ENCODE data around the gene CCDC85A. TPM values are rescaled to one million over a fixed set of nuclear protein-coding genes. Genes with fewer than 3 reads are reported as not detected.

The CCDC85A gene
- total RNA-seq, 2 donors from 2014 or later: 0.40 to 0.42 TPM

GRCh38 chr2:56185101-56185581 lies 1.4 kb downstream of the CCDC85A start:
- DNase-seq: peak; percentile 37
- Histone ChIP-seq H3K9me3 (no peaks in the 10 kb centered on the region), H3K9ac (ENCODE audit: low read depth in 2 of 2, low read length in 2 of 2) (peak overlapping the region in 1 of 2 donors; percentile 35), H3K36me3 (no peaks in the 10 kb centered on the region), H3K27ac (no peak overlapping the region), H3K27me3 (peaks cover 34% of the 10 kb centered on the region), H3K4me3 (peak overlapping the region; percentile 57), H3K4me1 (peaks cover 3% of the 10 kb centered on the region)
- intact Hi-C loops (cut with DNase I): no loop called here
- no peak for TF ChIP-seq CTCF (IDR thresholded peaks at IDR 0.05)

- peaks cover 34% of the 10 kb centered on the region for H3K27me3 ChIP-seq
- DNase-seq: peak; percentile 38
- peak overlapping the region; percentile 57 for H3K4me3 ChIP-seq
- H3K36me3 ChIP-seq: no peaks in the 10 kb centered on the region
- intact Hi-C loops (cut with DNase I): no loop called here
- no peak overlapping the region for H3K27ac ChIP-seq
- H3K9me3 ChIP-seq: no peaks in the 10 kb centered on the region
- TF ChIP-seq CTCF (IDR thresholded peaks at IDR 0.05): no peak
- H3K4me1 ChIP-seq: peaks cover 3% of the 10 kb centered on the region
- H3K9ac ChIP-seq (ENCODE audit: low read depth in 2 of 2, low read length in 2 of 2): peak overlapping the region in 1 of 2 donors; percentile 35
Observed at GRCh38 chr2:56185582-56186046, 1.8 kb downstream of the CCDC85A start.

- Histone ChIP-seq H3K4me1 (no peaks in the 10 kb centered on the region), H3K27me3 (peaks cover 6% of the 10 kb centered on the region), H3K4me3 (no peak overlapping the region), H3K9me3 (no peaks in the 10 kb centered on the region), H3K36me3 (no peaks in the 10 kb centered on the region), H3K27ac (no peak overlapping the region), H3K9ac (ENCODE audit: low read depth in 2 of 2, low read length in 2 of 2) (no peak overlapping the region)
- no peak for TF ChIP-seq CTCF (IDR thresholded peaks at IDR 0.05)
- DNase-seq: peak; percentile 30
- intact Hi-C loops (cut with DNase I): loop anchor here (5.0 kb wide), 1 partner anchor 1326 kb away; no protein-coding TSS in a partner anchor
Observed at GRCh38 chr2:56191617-56192016, 7.8 kb downstream of the CCDC85A start.

GRCh38 chr2:56192664-56193305 lies 9.0 kb downstream of the CCDC85A start:
- Histone ChIP-seq H3K4me1 (no peaks in the 10 kb centered on the region), H3K27ac (no peak overlapping the region), H3K27me3 (peaks cover 3% of the 10 kb centered on the region), H3K9me3 (no peaks in the 10 kb centered on the region), H3K4me3 (no peak overlapping the region), H3K9ac (ENCODE audit: low read depth in 2 of 2, low read length in 2 of 2) (no peak overlapping the region), H3K36me3 (no peaks in the 10 kb centered on the region)
- TF ChIP-seq CTCF (IDR thresholded peaks at IDR 0.05): no peak
- intact Hi-C loops (cut with DNase I): loop anchor here (5.0 kb wide), 1 partner anchor 1325 kb away; no protein-coding TSS in a partner anchor
- no peak for DNase-seq

- TF ChIP-seq CTCF (IDR thresholded peaks at IDR 0.05): no peak
- no peak for DNase-seq
- Histone ChIP-seq H3K36me3 (no peaks in the 10 kb centered on the region), H3K4me1 (no peaks in the 10 kb centered on the region), H3K9ac (ENCODE audit: low read depth in 2 of 2, low read length in 2 of 2) (no peak overlapping the region), H3K4me3 (no peak overlapping the region), H3K27me3 (peaks cover 3% of the 10 kb centered on the region), H3K27ac (no peak overlapping the region), H3K9me3 (no peaks in the 10 kb centered on the region)
- intact Hi-C loops (cut with DNase I): no loop called here
Observed at GRCh38 chr2:56195563-56195962, 11.8 kb downstream of the CCDC85A start.
